K562 (cell line): Measurements from ENCODE around the gene PAFAH1B2. TPM values are rescaled to one million over a fixed set of nuclear protein-coding genes. Genes with fewer than 3 reads are reported as not detected.

Experiments
- ATAC-seq: fragments of 200-7000 bp; cut with Tn5 transposase; 3 replicates; pipeline ENCODE4 v1.9.1; 2020; ENCODE audit warnings: moderate library complexity
- BruUV-seq: library from RNA; stranded (reverse); fragments of 400-500 nt; replicated peaks from 2 replicates; lab custom pipeline; 2021; lab: Mats Ljungman, UMichigan
- CTCF ChIA-PET: fragments of 300-600 bp; formaldehyde crosslinking; extraction: SDS; loops from one replicate; lab custom pipeline; 2021; ENCODE audit warnings: low intra/inter-chr PET ratio; lab: Yijun Ruan, JAX
- POLR2A ChIA-PET: fragments of 300-600, 350-650 bp; sonication (Branson Sonifier 250); formaldehyde crosslinking; extraction: SDS; loops from one replicate; lab custom pipeline; 2021; ENCODE audit warnings: antibody characterized with exemption, inconsistent platforms; lab: Yijun Ruan, JAX
- DNase-seq, 4 experiments: peaks; one replicate each; pipeline versions ENCODE4 v3.0.0 to v3.0.0-alpha.2; 2011 to 2018; ENCODE audit warnings: low spot score in 3 of 4, mixed read lengths in 3 of 4; ENCODE audit errors: extremely low read depth in 1 of 4
- FAIRE-seq: peaks from 2 replicates; lab custom pipeline; 2011; peaks lifted over from hg19 to GRCh38; lab: Jason Lieb, UNC
- H2AFZ ChIP-seq: 2 replicates; pipeline ENCODE4 v1.6.0; 2011; ENCODE audit warnings: low read depth, low read length, control low read depth, inconsistent platforms
- H3K27ac ChIP-seq: fragments of 200-600 bp; 3 replicates; pipeline ENCODE4 v1.8.0; 2011; ENCODE audit warnings: low read depth, mild to moderate bottlenecking, control low read depth, inconsistent platforms, low read length, moderate library complexity, mixed read lengths; ENCODE audit errors: extremely low read depth
- H3K27me3 ChIP-seq, 2 experiments: fragments of 300-600 bp in 1 of 2; 2 replicates in 1 of 2; 3 replicates in 1 of 2; pipeline versions ENCODE4 v1.6.0 to v1.8.0; 2011; ENCODE audit warnings: inconsistent platforms in 2 of 2, low read length in 2 of 2, mild to moderate bottlenecking in 1 of 2, mixed read lengths in 1 of 2, moderate library complexity in 1 of 2; ENCODE audit not compliant: control insufficient read depth in 2 of 2, insufficient read depth in 2 of 2
- H3K36me3 ChIP-seq: fragments of 300-600 bp; 3 replicates; pipeline ENCODE4 v1.8.0; 2011; ENCODE audit warnings: mild to moderate bottlenecking, low read length, inconsistent platforms; ENCODE audit not compliant: control insufficient read depth, insufficient read depth
- H3K4me1 ChIP-seq, 2 experiments: fragments of 200-600 bp in 1 of 2; replicated peaks in 1 of 2; 2 replicates in 1 of 2; 3 replicates in 1 of 2; pipeline versions ENCODE4 v1.5.1 to v1.8.0; 2011; ENCODE audit warnings: inconsistent platforms in 2 of 2, low read length in 2 of 2, mild to moderate bottlenecking in 1 of 2, mixed read lengths in 1 of 2, moderate library complexity in 1 of 2; ENCODE audit not compliant: control insufficient read depth in 2 of 2, insufficient read depth in 2 of 2
- H3K4me2 ChIP-seq: 2 replicates; pipeline ENCODE4 v1.6.1; 2011; ENCODE audit warnings: low read length, control low read depth, inconsistent platforms, mixed read lengths; ENCODE audit not compliant: insufficient read depth
- H3K4me3 ChIP-seq: fragments of 200-600 bp; sonication (generic), shearing (Covaris generic); 2 replicates; pipeline ENCODE4 v1.5.1; 2016; ENCODE audit warnings: control low read depth, inconsistent platforms
- H3K79me2 ChIP-seq: fragments of 200-600 bp; 3 replicates; pipeline ENCODE4 v1.8.0; 2011; ENCODE audit warnings: low read length, inconsistent platforms; ENCODE audit not compliant: control insufficient read depth, insufficient read depth
- H3K9ac ChIP-seq, 2 experiments: 2 replicates each; pipeline versions ENCODE4 v1.6.0 to v1.6.1; 2011; ENCODE audit warnings: low read depth in 2 of 2, low read length in 2 of 2, control low read depth in 1 of 2, inconsistent platforms in 1 of 2, mild to moderate bottlenecking in 1 of 2, mixed read lengths in 1 of 2; ENCODE audit not compliant: insufficient read depth in 1 of 2
- H3K9me1 ChIP-seq: one replicate; pipeline ENCODE4 v1.6.0; 2011; ENCODE audit warnings: inconsistent platforms, mild to moderate bottlenecking, low read length, moderate library complexity; ENCODE audit not compliant: control insufficient read depth, insufficient read depth
- H3K9me3 ChIP-seq: replicated peaks from 2 replicates; pipeline ENCODE4 v1.5.1; 2011; ENCODE audit warnings: low read depth, low read length, inconsistent platforms; ENCODE audit not compliant: control insufficient read depth, insufficient read depth
- H4K20me1 ChIP-seq: replicated peaks from 2 replicates; pipeline ENCODE4 v1.6.1; 2011; ENCODE audit warnings: low read length, inconsistent platforms, mixed read lengths; ENCODE audit not compliant: control insufficient read depth, insufficient read depth
- ATF1 ChIP-seq, 2 experiments: fragments of 450-650 bp in 1 of 2; IDR thresholded peaks; 2 replicates each; pipeline ENCODE4 v1.6.1; 2016; ENCODE audit warnings: missing compliant biosample characterization in 1 of 2, missing genetic modification characterization in 1 of 2
- BRF2 ChIP-seq: IDR thresholded peaks from 3 replicates; pipeline ENCODE4 v1.6.1; 2011; ENCODE audit warnings: borderline replicate concordance, mild to moderate bottlenecking; ENCODE audit not compliant: insufficient read length, insufficient read depth
- CAMTA2 ChIP-seq: fragments of 250-450 bp; sonication (Bioruptor Pico); conservative IDR thresholded peaks from 2 replicates; pipeline ENCODE4 v1.5.1; 2022
- ERF ChIP-seq: fragments of 450-650 bp; formaldehyde crosslinking; IDR thresholded peaks from 2 replicates; pipeline ENCODE4 v1.4.0; 2020; ENCODE audit warnings: mild to moderate bottlenecking, mixed read lengths
- GABPA ChIP-seq: fragments of 200-800 bp; sonication (Bioruptor generic); conservative IDR thresholded peaks from 2 replicates; pipeline ENCODE4 v1.6.1; 2016; ENCODE audit warnings: low read depth, missing genetic modification characterization, missing compliant biosample characterization
- HDAC2 ChIP-seq: fragments of 450-650 bp; IDR thresholded peaks from 2 replicates; pipeline ENCODE4 v1.6.1; 2016; ENCODE audit warnings: mild to moderate bottlenecking
- HSF4 ChIP-seq: fragments of 250-450 bp; sonication (Bioruptor Pico); IDR thresholded peaks from 2 replicates; pipeline ENCODE4 v2.1.2; 2022; ENCODE audit warnings: mild to moderate bottlenecking, moderate library complexity, borderline replicate concordance
- KDM4B ChIP-seq, 2 experiments: fragments of 450-650 bp in 1 of 2; sonication (generic) in 1 of 2; IDR thresholded peaks; 2 replicates each; pipeline ENCODE4 v1.6.1; 2016 to 2017; ENCODE audit warnings: borderline replicate concordance in 2 of 2, antibody characterized with exemption in 1 of 2, low read depth in 1 of 2, mild to moderate bottlenecking in 1 of 2
- TAL1 ChIP-seq: fragments of 450-650 bp; IDR thresholded peaks from 2 replicates; pipeline ENCODE4 v1.6.1; 2016; ENCODE audit warnings: mild to moderate bottlenecking
- TGIF2 ChIP-seq: sonication (generic); formaldehyde crosslinking; IDR thresholded peaks from 2 replicates; pipeline ENCODE4 v1.8.1; 2022; ENCODE audit warnings: mild to moderate bottlenecking, missing genetic modification reagents, moderate library complexity
- ZNF644 ChIP-seq: fragments of 200-800 bp; sonication (Bioruptor generic); IDR thresholded peaks from 2 replicates; pipeline ENCODE4 v1.6.1; 2016; ENCODE audit warnings: low read depth, missing genetic modification characterization, missing compliant biosample characterization
- ZNF830 ChIP-seq: fragments of 250-450 bp; sonication (Bioruptor Pico); IDR thresholded peaks from 2 replicates; pipeline ENCODE4 v1.5.0; 2021; ENCODE audit warnings: mild to moderate bottlenecking
- WGBS: fragments of 100-300 bp; shearing (Covaris generic); methylation state at CpG from one replicate; pipeline ENCODE4 v1.1.6; 2016; ENCODE audit warnings: low coverage, mixed read lengths; ENCODE audit not compliant: insufficient coverage; ENCODE audit errors: missing lambda C conversion rate; 5-methylcytosine and 5-hydroxymethylcytosine counted together
- in situ Hi-C: fragments of 300-500 bp; cut with MboI; formaldehyde crosslinking; loops from 4 replicates; pipeline ENCODE4 v1.15.0; 2018; ENCODE audit warnings: inconsistent platforms, mixed read lengths
- intact Hi-C: fragments of 100-400 bp; cut with micrococcal nuclease; formaldehyde crosslinking; loops from 2 replicates; pipeline ENCODE4 v1.14.2; 2022
- polyA plus RNA-seq, 8 experiments: library from polyadenylated mRNA; depleted of rRNA in 4 of 8; stranded (reverse) in 5 of 8; unstranded in 3 of 8; fragments of >200 nt; fragmentation: Nextera tagmentation in 2 of 8; fragmentation: Illumina TruSeq in 1 of 8; extraction: Ambion mirVana in 2 of 8; extraction: Trizol in 1 of 8; gene quantifications; 2 replicates each; pipeline versions ENCODE4 v1.2.1 to v1.2.3, GENCODE V29; 2011 to 2014; ENCODE audit warnings: inconsistent platforms in 1 of 8, missing spikeins in 1 of 8
- total RNA-seq, 7 experiments: library from RNA; depleted of rRNA in 6 of 7; stranded (reverse); fragments of >200 nt in 6 of 7; fragmentation: Illumina TruSeq in 2 of 7; extraction: Trizol in 2 of 7; gene quantifications; 2 replicates each; pipeline versions ENCODE4 v1.2.1 to v1.2.3, GENCODE V29; 2011 to 2021; ENCODE audit warnings: low replicate concordance in 1 of 7
- TF ChIP-seq, protein P1 (sequence below): fragments of 450-650 bp; formaldehyde crosslinking; conservative IDR thresholded peaks from 2 replicates; pipeline ENCODE4 v1.4.0; 2022; ENCODE audit warnings: mild to moderate bottlenecking, missing genetic modification characterization
- TF ChIP-seq, protein P2 (sequence below): sonication (generic); formaldehyde crosslinking; IDR thresholded peaks from 2 replicates; pipeline ENCODE4 v1.8.0; 2023; ENCODE audit warnings: missing genetic modification reagents, mild to moderate bottlenecking, borderline replicate concordance

PAFAH1B2 gene
- total and polyA plus RNA-seq, 9 of the 15 experiments (the other 6 are each of a cell fraction or from before 2014, with no cell fraction given): 27.8 to 94.7 (median 64.9) TPM

DNA sequence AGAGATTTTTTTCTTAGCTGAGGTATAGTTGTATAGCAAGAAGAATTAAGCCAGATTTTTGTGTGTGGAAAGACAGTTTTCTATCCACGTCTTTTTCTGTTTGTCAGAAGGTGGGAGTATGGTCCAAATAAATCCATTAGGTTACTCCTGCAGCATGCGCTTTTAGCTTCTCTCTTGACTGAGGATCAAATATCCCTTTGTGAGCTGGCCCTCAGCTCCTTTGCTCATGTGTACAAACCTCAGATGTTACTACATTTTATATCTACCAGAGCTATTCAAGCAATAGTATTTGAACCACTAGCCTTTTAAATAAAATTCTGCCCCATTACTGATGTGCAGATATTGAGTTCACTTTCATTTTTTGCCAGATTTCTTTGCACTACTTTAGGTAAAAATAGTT lies 25.6 kb downstream of the PAFAH1B2 start:
- intact Hi-C loops (no loop called here), in situ Hi-C loops (no loop called here)
- Histone ChIP-seq H2AFZ (no peak overlapping the region), H3K4me1 (peaks cover 26 to 34% of the 10 kb centered on the region in 2 experiments), H3K9ac (no peak overlapping the region), H3K9me1 (no peaks in the 10 kb centered on the region), H3K36me3 (peaks cover 65% of the 10 kb centered on the region), H3K79me2 (peaks cover 4% of the 10 kb centered on the region; the same call in 1 of the 3 replicates), H3K27ac (no peak overlapping the region), H4K20me1 (peaks cover 14% of the 10 kb centered on the region; the same call in 1 of the 2 replicates), H3K4me2 (no peak overlapping the region), H3K9me3 (no peaks in the 10 kb centered on the region), H3K4me3 (no peak overlapping the region), H3K27me3 (no peaks in the 10 kb centered on the region)
- no TSS peak for BruUV-seq
- DNase-seq (no peak), FAIRE-seq (no peak), ATAC-seq (no peak)
- CTCF ChIA-PET: interaction anchor here (0.6 kb wide), 1 partner anchor 129 kb away, joined by 4 read pairs; no protein-coding TSS in a partner anchor
- WGBS: 81% methylated on average over 2 of the region's 2 CpGs
- POLR2A ChIA-PET: interaction anchor here (1.3 to 1.8 kb wide), 3 partner anchors 9 to 22 kb away, joined by 4 to 7 read pairs (median 5); no protein-coding TSS in a partner anchor
- TF ChIP-seq HSF4 (no peak), ZNF644 (tag) (no peak), BRF2 (no peak), HDAC2 (no peak), ERF (no peak), ATF1 (CRISPR knock-in tag; IDR thresholded peaks at IDR 0.05) (no peak), ATF1 (tag; IDR thresholded peaks at IDR 0.05) (no peak), ZNF830 (CRISPR knock-in tag) (no peak), CAMTA2 (CRISPR knock-in tag) (no peak), KDM4B (IDR thresholded peaks at IDR 0.05; ENCODE audit: borderline replicate concordance in 2 of 2, low read depth in 1 of 2) (no peak), GABPA (tag) (no peak), TGIF2 (no peak), TAL1 (no peak)
- TF ChIP-seq, protein P1, sequence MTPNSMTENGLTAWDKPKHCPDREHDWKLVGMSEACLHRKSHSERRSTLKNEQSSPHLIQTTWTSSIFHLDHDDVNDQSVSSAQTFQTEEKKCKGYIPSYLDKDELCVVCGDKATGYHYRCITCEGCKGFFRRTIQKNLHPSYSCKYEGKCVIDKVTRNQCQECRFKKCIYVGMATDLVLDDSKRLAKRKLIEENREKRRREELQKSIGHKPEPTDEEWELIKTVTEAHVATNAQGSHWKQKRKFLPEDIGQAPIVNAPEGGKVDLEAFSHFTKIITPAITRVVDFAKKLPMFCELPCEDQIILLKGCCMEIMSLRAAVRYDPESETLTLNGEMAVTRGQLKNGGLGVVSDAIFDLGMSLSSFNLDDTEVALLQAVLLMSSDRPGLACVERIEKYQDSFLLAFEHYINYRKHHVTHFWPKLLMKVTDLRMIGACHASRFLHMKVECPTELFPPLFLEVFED (CRISPR knock-in tag): no peak
- TF ChIP-seq, protein P2, sequence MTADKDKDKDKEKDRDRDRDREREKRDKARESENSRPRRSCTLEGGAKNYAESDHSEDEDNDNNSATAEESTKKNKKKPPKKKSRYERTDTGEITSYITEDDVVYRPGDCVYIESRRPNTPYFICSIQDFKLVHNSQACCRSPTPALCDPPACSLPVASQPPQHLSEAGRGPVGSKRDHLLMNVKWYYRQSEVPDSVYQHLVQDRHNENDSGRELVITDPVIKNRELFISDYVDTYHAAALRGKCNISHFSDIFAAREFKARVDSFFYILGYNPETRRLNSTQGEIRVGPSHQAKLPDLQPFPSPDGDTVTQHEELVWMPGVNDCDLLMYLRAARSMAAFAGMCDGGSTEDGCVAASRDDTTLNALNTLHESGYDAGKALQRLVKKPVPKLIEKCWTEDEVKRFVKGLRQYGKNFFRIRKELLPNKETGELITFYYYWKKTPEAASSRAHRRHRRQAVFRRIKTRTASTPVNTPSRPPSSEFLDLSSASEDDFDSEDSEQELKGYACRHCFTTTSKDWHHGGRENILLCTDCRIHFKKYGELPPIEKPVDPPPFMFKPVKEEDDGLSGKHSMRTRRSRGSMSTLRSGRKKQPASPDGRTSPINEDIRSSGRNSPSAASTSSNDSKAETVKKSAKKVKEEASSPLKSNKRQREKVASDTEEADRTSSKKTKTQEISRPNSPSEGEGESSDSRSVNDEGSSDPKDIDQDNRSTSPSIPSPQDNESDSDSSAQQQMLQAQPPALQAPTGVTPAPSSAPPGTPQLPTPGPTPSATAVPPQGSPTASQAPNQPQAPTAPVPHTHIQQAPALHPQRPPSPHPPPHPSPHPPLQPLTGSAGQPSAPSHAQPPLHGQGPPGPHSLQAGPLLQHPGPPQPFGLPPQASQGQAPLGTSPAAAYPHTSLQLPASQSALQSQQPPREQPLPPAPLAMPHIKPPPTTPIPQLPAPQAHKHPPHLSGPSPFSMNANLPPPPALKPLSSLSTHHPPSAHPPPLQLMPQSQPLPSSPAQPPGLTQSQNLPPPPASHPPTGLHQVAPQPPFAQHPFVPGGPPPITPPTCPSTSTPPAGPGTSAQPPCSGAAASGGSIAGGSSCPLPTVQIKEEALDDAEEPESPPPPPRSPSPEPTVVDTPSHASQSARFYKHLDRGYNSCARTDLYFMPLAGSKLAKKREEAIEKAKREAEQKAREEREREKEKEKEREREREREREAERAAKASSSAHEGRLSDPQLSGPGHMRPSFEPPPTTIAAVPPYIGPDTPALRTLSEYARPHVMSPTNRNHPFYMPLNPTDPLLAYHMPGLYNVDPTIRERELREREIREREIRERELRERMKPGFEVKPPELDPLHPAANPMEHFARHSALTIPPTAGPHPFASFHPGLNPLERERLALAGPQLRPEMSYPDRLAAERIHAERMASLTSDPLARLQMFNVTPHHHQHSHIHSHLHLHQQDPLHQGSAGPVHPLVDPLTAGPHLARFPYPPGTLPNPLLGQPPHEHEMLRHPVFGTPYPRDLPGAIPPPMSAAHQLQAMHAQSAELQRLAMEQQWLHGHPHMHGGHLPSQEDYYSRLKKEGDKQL (CRISPR knock-in tag): no peak
